C4-2B (cell line): ENCODE data around the gene PCSK5.

ENCODE experiments used
- CTCF ChIP-seq: fragments of 450-650 bp; conservative IDR thresholded peaks from 2 replicates; pipeline ENCODE4 v1.5.1; 2017; ENCODE audit warnings: mild to moderate bottlenecking
- ZFX ChIP-seq: fragments of 450-650 bp; IDR thresholded peaks from 2 replicates; pipeline ENCODE4 v1.6.1; 2017

DNA sequence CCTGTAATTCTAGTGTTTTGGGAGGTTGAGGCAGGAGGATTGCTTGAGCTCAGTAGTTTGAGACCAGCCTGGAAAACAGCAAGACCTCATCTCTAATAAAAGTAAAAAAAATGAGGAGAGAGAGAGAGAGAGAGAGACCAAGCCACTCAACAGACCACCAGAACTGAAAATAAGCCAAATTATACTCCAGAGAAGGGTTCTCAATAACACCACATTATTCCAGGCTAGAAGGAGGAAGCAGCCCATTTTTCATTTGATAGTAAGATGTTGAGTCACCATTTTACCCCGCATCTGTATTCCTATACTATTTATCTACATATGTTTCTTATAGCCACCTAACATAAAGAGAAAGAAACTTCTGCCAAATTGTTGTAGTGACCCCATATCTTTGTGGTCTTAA, 134.8 kb downstream of the PCSK5 start:
- TF ChIP-seq CTCF (no peak), ZFX (no peak)
